ENCODE results near the gene ZCCHC14. TPM values are rescaled to one million over a fixed set of nuclear protein-coding genes. Genes with fewer than 3 reads are reported as not detected.

The ZCCHC14 gene
- total RNA-seq, 1 experiment from 2014 or later: 28.2 TPM

GRCh38 chr16:87416826-87417527, 75.8 kb downstream of the ZCCHC14 start:
- Mint-ChIP-seq H3K9me3 (ENCODE audit: unreplicated experiment) (no peaks in the 10 kb centered on the region), H3K4me1 (ENCODE audit: insufficient read depth, unreplicated experiment) (no peaks in the 10 kb centered on the region), H3K36me3 (ENCODE audit: insufficient read depth, unreplicated experiment) (peaks cover 71% of the 10 kb centered on the region), H3K4me3 (ENCODE audit: unreplicated experiment) (no peak overlapping the region), H3K27ac (ENCODE audit: low read depth, unreplicated experiment) (no peak overlapping the region), H3K27me3 (ENCODE audit: insufficient read depth, unreplicated experiment) (no peaks in the 10 kb centered on the region)
- intact Hi-C loops (cut with micrococcal nuclease): loop anchor here (1.0 to 5.0 kb wide), 3 partner anchors 74 to 219 kb away; no protein-coding TSS in a partner anchor
- peak; percentile 56 for DNase-seq (ENCODE audit: unreplicated experiment)
- ChIA-PET CTCF (interaction anchor here (0.6 to 1.7 kb wide), 22 partner anchors 8 to 356 kb away, joined by 3 to 35 read pairs (median 4); no protein-coding TSS in a partner anchor), POLR2A (interaction anchor here (0.7 to 1.3 kb wide), 5 partner anchors 10 to 219 kb away, joined by 3 to 10 read pairs (median 5); no protein-coding TSS in a partner anchor)
- TF ChIP-seq CTCF (IDR thresholded peaks at IDR 0.05; ENCODE audit: unreplicated experiment): peak; percentile 52
- no TSS peak for BruUV-seq (replicated peaks)

GRCh38 chr16:87415441-87415840, 77.4 kb downstream of the ZCCHC14 start:
- no peak for TF ChIP-seq CTCF (IDR thresholded peaks at IDR 0.05; ENCODE audit: unreplicated experiment)
- intact Hi-C loops (cut with micrococcal nuclease): loop anchor here (5.0 kb wide), 1 partner anchor 137 kb away; no protein-coding TSS in a partner anchor
- Mint-ChIP-seq H3K9me3 (ENCODE audit: unreplicated experiment) (no peaks in the 10 kb centered on the region), H3K4me3 (ENCODE audit: unreplicated experiment) (no peak overlapping the region), H3K4me1 (ENCODE audit: insufficient read depth, unreplicated experiment) (no peaks in the 10 kb centered on the region), H3K27ac (ENCODE audit: low read depth, unreplicated experiment) (peak overlapping the region; percentile 23), H3K36me3 (ENCODE audit: insufficient read depth, unreplicated experiment) (peaks cover 74% of the 10 kb centered on the region), H3K27me3 (ENCODE audit: insufficient read depth, unreplicated experiment) (no peaks in the 10 kb centered on the region)
- CTCF ChIA-PET: interaction anchor here (1.6 kb wide), 1 partner anchor 221 kb away, joined by 12 read pairs; no protein-coding TSS in a partner anchor
- no TSS peak for BruUV-seq (replicated peaks)
- POLR2A ChIA-PET: no interaction called here
- no peak for DNase-seq (ENCODE audit: unreplicated experiment)

- Mint-ChIP-seq H3K4me1 (ENCODE audit: insufficient read depth, unreplicated experiment) (no peaks in the 10 kb centered on the region), H3K9me3 (ENCODE audit: unreplicated experiment) (no peaks in the 10 kb centered on the region), H3K4me3 (ENCODE audit: unreplicated experiment) (no peak overlapping the region), H3K27ac (ENCODE audit: low read depth, unreplicated experiment) (peak overlapping the region; percentile 39), H3K27me3 (ENCODE audit: insufficient read depth, unreplicated experiment) (no peaks in the 10 kb centered on the region), H3K36me3 (ENCODE audit: insufficient read depth, unreplicated experiment) (peaks cover 74% of the 10 kb centered on the region)
- POLR2A ChIA-PET: no interaction called here
- BruUV-seq (replicated peaks): no TSS peak
- DNase-seq (ENCODE audit: unreplicated experiment): no peak
- CTCF ChIA-PET: interaction anchor here (1.6 kb wide), 1 partner anchor 222 kb away, joined by 12 read pairs; no protein-coding TSS in a partner anchor
- no peak for TF ChIP-seq CTCF (IDR thresholded peaks at IDR 0.05; ENCODE audit: unreplicated experiment)
- intact Hi-C loops (cut with micrococcal nuclease): no loop called here
These were observed 78.6 kb downstream of the ZCCHC14 start for GRCh38 chr16:87414251-87414680.

GRCh38 chr16:87412996-87413421, 79.8 kb downstream of the ZCCHC14 start:
- POLR2A ChIA-PET: interaction anchor here (1.1 kb wide), 1 partner anchor 223 kb away, joined by 5 read pairs; no protein-coding TSS in a partner anchor
- intact Hi-C loops (cut with micrococcal nuclease): no loop called here

More at GRCh38 chr16:87412996-87413421, 79.8 kb downstream of the ZCCHC14 start:
- peaks cover 6% of the 10 kb centered on the region for H3K4me1 Mint-ChIP-seq (ENCODE audit: insufficient read depth, unreplicated experiment)
- no peaks in the 10 kb centered on the region for H3K9me3 Mint-ChIP-seq (ENCODE audit: unreplicated experiment)
- no TSS peak for BruUV-seq (replicated peaks)
- no peak for TF ChIP-seq CTCF (IDR thresholded peaks at IDR 0.05; ENCODE audit: unreplicated experiment)
- H3K27ac Mint-ChIP-seq (ENCODE audit: low read depth, unreplicated experiment): no peak overlapping the region
- no peak overlapping the region for H3K4me3 Mint-ChIP-seq (ENCODE audit: unreplicated experiment)
- DNase-seq (ENCODE audit: unreplicated experiment): no peak
- no peaks in the 10 kb centered on the region for H3K27me3 Mint-ChIP-seq (ENCODE audit: insufficient read depth, unreplicated experiment)
- CTCF ChIA-PET: interaction anchor here (0.6 to 1.2 kb wide), 2 partner anchors 223 to 545 kb away, joined by 4 to 7 read pairs; no protein-coding TSS in a partner anchor
- H3K36me3 Mint-ChIP-seq (ENCODE audit: insufficient read depth, unreplicated experiment): peaks cover 76% of the 10 kb centered on the region
